GM03348 (cell line): ENCODE measurements around the gene BNC1.
A peak's percentile ranks its signal among the peaks of the same experiment; 100 is the strongest.
"Not testable (repeated sequence)": the region's sequence is repeated elsewhere in the genome, so short reads cannot be mapped to it uniquely, and the experiment has no call there.

Experiments
- DNase-seq: peaks from one replicate; pipeline ENCODE4 v3.0.0; 2012; ENCODE audit warnings: low spot score

Gene BNC1

GRCh38 chr15:83248151-83249029 lies 36.1 kb downstream of the BNC1 start:
- peak; percentile 69 for DNase-seq

- DNase-seq, result no peak
Measured at GRCh38 chr15:83243634-83244033, 40.8 kb downstream of the BNC1 start.

- no peak for DNase-seq
Measured at GRCh38 chr15:83230242-83230641, 54.2 kb downstream of the BNC1 start.

GRCh38 chr15:83225449-83225848 lies 59.0 kb downstream of the BNC1 start:
- no peak for DNase-seq

- not testable (repeated sequence) for DNase-seq
Measured at GRCh38 chr15:83221781-83222180, 62.7 kb downstream of the BNC1 start.

GRCh38 chr15:83219026-83219425 lies 65.4 kb downstream of the BNC1 start:
- DNase-seq, result no peak

- DNase-seq, result no peak
Measured at GRCh38 chr15:83215306-83215705, 69.2 kb downstream of the BNC1 start.

GRCh38 chr15:83210619-83211018 lies 73.8 kb downstream of the BNC1 start:
- peak; percentile 40 for DNase-seq

GRCh38 chr15:83209333-83209732 lies 75.1 kb downstream of the BNC1 start:
- DNase-seq, result no peak

GRCh38 chr15:83208367-83208661 lies 76.2 kb downstream of the BNC1 start:
- DNase-seq, result no peak

- DNase-seq, result peak; percentile 80
Measured at GRCh38 chr15:83207660-83208366, 76.7 kb downstream of the BNC1 start, which contains the start of gene HDGFL3. TSS of gene HDGFL3 (minus strand) at chr15:83207823. CDS start at chr15:83207414, 409 bp downstream.

- peak; percentile 81 for DNase-seq
Measured at GRCh38 chr15:83207009-83207659, 77.3 kb downstream of the BNC1 start.

- DNase-seq, result no peak
Measured at GRCh38 chr15:83206526-83207008, 77.9 kb downstream of the BNC1 start.
